Stimulated activated CD4-positive, alpha-beta T cell treated with anti-CD3 and anti-CD28 coated beads, Interleukin-15, amount 100 ng/mL, for 48 hours (primary cell): ENCODE data around the gene RHOBTB1.
"Not testable (repeated sequence)": the region's sequence is repeated elsewhere in the genome, so short reads cannot be mapped to it uniquely, and the experiment has no call there.

Experiments used
- DNase-seq, 2 donors: peaks; one replicate each; pipeline ENCODE4 v3.0.0-alpha.2; 2020; ENCODE audit warnings: low read depth in 2 of 2

RHOBTB1 gene

GRCh38 chr10:60906825-60907224 is 37.2 kb downstream of the RHOBTB1 start:
- not testable (repeated sequence) for DNase-seq

DNA sequence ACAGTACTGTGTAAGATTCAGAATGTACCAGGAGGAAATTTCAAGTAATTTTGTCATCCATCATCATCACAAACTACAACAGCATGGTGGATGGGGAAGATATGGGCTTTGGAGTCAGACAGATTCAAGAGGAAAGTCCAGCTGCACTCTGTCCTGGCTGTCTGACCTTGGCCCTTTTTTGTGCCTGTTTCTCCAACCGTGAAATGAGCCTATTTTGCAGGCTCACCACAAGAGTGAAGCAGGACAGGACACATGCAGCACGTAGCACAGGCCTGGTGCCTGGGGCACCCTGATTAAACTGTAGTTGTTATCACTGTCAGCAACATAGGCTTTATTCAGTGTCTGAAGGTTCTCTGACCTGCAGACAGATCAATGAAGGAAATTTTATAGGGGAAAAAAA is 37.6 kb downstream of the RHOBTB1 start:
- no peak for DNase-seq

- no peak for DNase-seq
These were observed 38.4 kb downstream of the RHOBTB1 start for GRCh38 chr10:60905580-60905979.

- no peak for DNase-seq
These were observed 40.9 kb downstream of the RHOBTB1 start for GRCh38 chr10:60903096-60903495.

GRCh38 chr10:60901561-60902235 is 42.3 kb downstream of the RHOBTB1 start:
- DNase-seq = no peak

- no peak for DNase-seq
These were observed 44.7 kb downstream of the RHOBTB1 start for GRCh38 chr10:60899266-60899665.

- DNase-seq = no peak
These were observed 45.7 kb downstream of the RHOBTB1 start for GRCh38 chr10:60898321-60898720.

GRCh38 chr10:60896810-60897209 is 47.2 kb downstream of the RHOBTB1 start:
- no peak for DNase-seq

GRCh38 chr10:60896033-60896432 is 48.0 kb downstream of the RHOBTB1 start:
- no peak for DNase-seq

DNA sequence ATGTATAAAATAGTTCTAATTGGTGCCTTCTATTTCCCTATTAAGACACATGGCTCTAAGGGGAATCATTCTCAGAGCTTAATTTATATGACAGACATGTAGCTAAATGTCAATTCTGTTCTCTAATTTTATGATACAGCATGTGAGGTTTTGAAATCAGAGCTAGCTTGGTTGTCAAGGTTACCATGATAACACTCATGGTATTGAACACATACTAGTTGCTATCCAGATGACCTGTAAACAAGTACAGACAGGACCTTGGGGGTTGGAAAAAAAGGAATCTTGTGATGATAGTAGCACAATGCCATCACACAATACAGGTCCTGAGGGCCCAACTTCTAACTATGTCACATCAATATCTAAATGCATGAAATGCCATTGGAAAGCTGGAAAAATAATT is 49.2 kb downstream of the RHOBTB1 start:
- DNase-seq = no peak

- no peak for DNase-seq
These were observed 50.8 kb downstream of the RHOBTB1 start for GRCh38 chr10:60893231-60893630.

GRCh38 chr10:60892571-60892970 is 51.4 kb downstream of the RHOBTB1 start:
- no peak for DNase-seq

GRCh38 chr10:60890811-60891210 is 53.2 kb downstream of the RHOBTB1 start:
- no peak for DNase-seq

- no peak for DNase-seq
These were observed 60.8 kb downstream of the RHOBTB1 start for GRCh38 chr10:60883187-60883586.

- no peak for DNase-seq
These were observed 65.8 kb downstream of the RHOBTB1 start for GRCh38 chr10:60878224-60878623.

- DNase-seq = no peak
These were observed 66.2 kb downstream of the RHOBTB1 start for GRCh38 chr10:60877777-60878120.

- DNase-seq = no peak
These were observed 66.8 kb downstream of the RHOBTB1 start for GRCh38 chr10:60877061-60877776.

- DNase-seq = no peak
These were observed 70.2 kb downstream of the RHOBTB1 start for GRCh38 chr10:60873758-60874157.

DNA sequence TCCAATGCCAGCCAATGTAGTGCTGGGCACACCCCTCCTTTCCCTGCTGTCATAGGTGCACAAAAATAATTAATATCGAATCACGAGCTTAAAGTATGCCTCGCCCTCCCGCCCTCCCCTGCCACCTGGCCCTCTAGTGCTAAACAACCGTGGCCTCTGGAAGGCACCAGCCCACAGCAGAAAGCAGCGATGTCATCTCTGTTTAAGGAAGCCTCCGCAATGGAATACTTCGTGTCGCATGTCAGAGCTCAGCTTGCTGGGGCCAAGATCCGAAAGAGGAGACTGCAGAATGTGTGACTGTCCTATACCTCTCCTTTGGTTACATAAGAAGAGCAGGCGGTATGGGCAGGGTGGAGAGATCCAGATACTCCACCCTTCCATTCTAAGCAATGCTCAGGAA is 71.5 kb downstream of the RHOBTB1 start:
- DNase-seq = no peak

DNA sequence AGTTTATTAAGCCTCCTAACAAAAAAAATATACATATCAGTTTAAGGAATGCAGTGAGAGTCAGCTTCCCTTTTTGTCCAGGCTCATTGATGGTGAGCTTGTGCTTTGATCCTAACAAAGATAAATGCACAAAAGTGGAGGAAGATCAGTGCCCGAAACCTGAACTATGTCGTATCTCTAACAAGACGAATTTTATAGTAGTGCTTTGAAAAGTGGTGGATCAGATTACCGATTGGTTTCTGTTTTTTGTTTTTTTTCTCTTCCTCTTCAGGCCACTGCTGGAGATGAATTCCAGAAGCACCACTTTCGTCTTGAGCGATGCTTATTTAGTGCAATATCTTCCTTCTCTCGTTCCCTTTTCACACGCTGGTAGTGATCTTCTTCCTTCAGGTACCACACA is 72.8 kb downstream of the RHOBTB1 start:
- no peak for DNase-seq

DNA sequence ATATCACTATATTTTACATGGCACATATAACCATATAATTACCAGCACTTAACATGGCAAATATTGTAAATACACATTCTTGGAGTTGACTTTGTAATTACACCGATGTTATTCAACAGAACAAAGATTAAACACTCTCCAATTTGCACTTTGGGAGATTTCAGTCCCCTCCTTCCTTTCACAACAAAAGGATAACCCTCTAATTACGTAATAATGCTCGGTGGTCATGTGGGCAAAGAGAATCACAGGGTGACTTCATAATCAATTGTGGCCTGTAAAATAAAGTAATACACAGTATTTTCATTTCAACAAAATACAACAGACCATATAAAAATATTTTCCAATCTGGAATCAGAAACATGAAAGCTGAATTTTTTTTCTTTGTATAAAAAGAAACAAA is 73.2 kb downstream of the RHOBTB1 start:
- no peak for DNase-seq

DNA sequence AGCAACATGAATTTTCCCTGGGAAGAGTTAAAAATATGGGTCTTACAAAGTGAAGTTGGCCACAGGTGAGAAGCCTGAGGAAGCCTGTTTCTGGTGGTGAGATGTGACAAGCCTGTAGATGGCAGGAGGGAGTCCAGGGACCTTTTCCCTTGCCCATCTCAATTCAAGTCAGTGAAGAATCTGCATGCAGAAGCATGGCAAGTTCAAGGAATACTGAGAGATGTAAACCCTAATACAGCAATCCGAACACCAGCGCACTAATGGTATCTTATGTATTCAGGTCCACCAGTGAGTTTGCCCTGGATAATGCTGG is 73.6 kb downstream of the RHOBTB1 start:
- no peak for DNase-seq

- no peak for DNase-seq
These were observed 74.2 kb downstream of the RHOBTB1 start for GRCh38 chr10:60869652-60870415.
